ENCODE results near the gene SMPD3.
A peak's percentile ranks its signal among the peaks of the same experiment; 100 is the strongest.

SMPD3 gene

GRCh38 chr16:68319185-68319908, 129.0 kb downstream of the SMPD3 start:
- DNase-seq, result no peak

- DNase-seq, result no peak
These were observed 135.2 kb downstream of the SMPD3 start for GRCh38 chr16:68313116-68313515.

GRCh38 chr16:68310774-68311511, 137.4 kb downstream of the SMPD3 start, which contains the start of the genes PRMT7 and SLC7A6OS:
PRMT7 (plus strand) TSS chr16:68311019; CDS start chr16:68315980, 4,961 bp downstream.
SLC7A6OS (minus strand) TSS chr16:68310946; CDS start chr16:68310926, 20 bp downstream.
- DNase-seq, result peak; percentile 86

GRCh38 chr16:68310437-68310773, 137.9 kb downstream of the SMPD3 start:
- no peak for DNase-seq

- DNase-seq, result no peak
These were observed 138.5 kb downstream of the SMPD3 start for GRCh38 chr16:68309799-68310198.
